ENCODE data around the gene CCR7. TPM values are rescaled to one million over a fixed set of nuclear protein-coding genes. Genes with fewer than 3 reads are reported as not detected.

CCR7 gene
- total and polyA plus RNA-seq, 2 of the 8 experiments (the other 6 are each of a cell fraction or from before 2014, with no cell fraction given): 0.12 to 0.17 TPM

DNA sequence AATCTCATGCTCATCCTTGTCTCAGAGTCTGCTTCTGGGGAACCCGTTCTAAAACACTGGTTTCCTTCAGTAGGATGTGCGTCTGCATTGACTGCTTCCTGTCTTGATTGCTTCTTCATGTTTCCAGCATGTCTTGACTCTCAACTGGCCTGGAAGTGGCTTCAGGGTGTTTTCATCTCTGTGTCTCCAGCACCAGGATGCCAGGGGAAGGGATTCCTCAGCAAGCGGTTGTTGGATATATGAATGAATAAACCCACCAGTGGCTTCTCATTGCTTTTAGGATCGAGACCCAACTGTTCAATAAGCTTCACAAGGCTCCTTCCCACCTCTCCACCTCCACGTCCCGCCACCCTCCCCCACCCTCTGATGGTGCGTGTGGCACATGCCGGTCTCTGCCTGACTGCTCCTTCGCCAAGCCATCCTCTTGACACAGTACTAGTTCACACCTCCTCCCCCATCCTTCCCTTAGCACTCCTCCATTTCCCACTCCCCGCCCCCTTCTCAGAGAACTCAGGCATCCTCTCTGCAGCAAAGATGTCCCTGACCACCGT is 49.7 kb downstream of the CCR7 start:
- Histone ChIP-seq H2AFZ (ENCODE audit: low read length) (no peak overlapping the region), H3K4me2 (ENCODE audit: insufficient read depth in 1 of 2, low read depth in 2 of 2, low read length in 2 of 2) (no peak overlapping the region), H2BK20ac (ENCODE audit: low read length) (peak overlapping the region; percentile 8; the same call in 1 of the 2 replicates), H2BK12ac (ENCODE audit: low read depth, low read length) (0 out of 2 replicates have a peak overlapping the region, but pooled peaks have one; percentile 39), H3K23me2 (ENCODE audit: low read depth, low read length) (no peaks in the 10 kb centered on the region; the same call in 1 of the 2 replicates), H4K8ac (ENCODE audit: extremely low read depth, insufficient read depth, low read length) (no peak overlapping the region), H4K91ac (replicated peaks; ENCODE audit: insufficient read length, low read length) (no peak overlapping the region), H2AK5ac (ENCODE audit: low read depth, low read length) (no peak overlapping the region), H3K18ac (ENCODE audit: extremely low read depth, low read length) (no peak overlapping the region), H3K27ac (ENCODE audit: low read depth, low read length) (no peak overlapping the region), H3K79me2 (ENCODE audit: control insufficient read depth in 1 of 2, insufficient read depth in 2 of 2, low read length in 2 of 2) (no peaks in the 10 kb centered on the region), H3K27me3 (replicated peaks in 1 of 4; ENCODE audit: control insufficient read depth in 3 of 4, extremely low read depth in 1 of 4, insufficient read depth in 3 of 4, low read length in 3 of 4) (no peaks in the 10 kb centered on the region), H3K14ac (ENCODE audit: insufficient read length) (no peak overlapping the region), H2BK120ac (replicated peaks; ENCODE audit: low read depth, low read length) (no peak overlapping the region), H4K20me1 (replicated peaks in 1 of 2; ENCODE audit: control insufficient read depth in 1 of 2, insufficient read depth in 2 of 2, low read length in 2 of 2) (no peaks in the 10 kb centered on the region), H3K23ac (ENCODE audit: insufficient read length) (no peak overlapping the region), H3K56ac (replicated peaks; ENCODE audit: insufficient read length, low read depth, low read length) (no peak overlapping the region), H3K36me3 (ENCODE audit: control insufficient read depth in 2 of 4, insufficient read depth in 4 of 4, low read length in 3 of 4) (no peaks in the 10 kb centered on the region), H2BK15ac (ENCODE audit: low read length) (peak overlapping the region; percentile 53; the same call in 1 of the 2 replicates), H4K5ac (ENCODE audit: insufficient read length, low read depth, low read length) (no peak overlapping the region), H3K4me1 (replicated peaks in 1 of 4; ENCODE audit: control insufficient read depth in 3 of 4, insufficient read depth in 4 of 4, low read length in 3 of 4) (peaks cover 0 to 4% (median 2%) of the 10 kb centered on the region in 4 experiments; a peak in 5 of 7 replicates), H3K9me3 (ENCODE audit: insufficient read depth in 2 of 2, low read depth in 1 of 2, low read length in 1 of 2) (no peaks in the 10 kb centered on the region), H3K79me1 (ENCODE audit: low read depth, low read length) (no peaks in the 10 kb centered on the region), H3K4me3 (ENCODE audit: extremely low read depth in 1 of 4, insufficient read depth in 2 of 4, low read depth in 3 of 4, low read length in 4 of 4) (no peak overlapping the region), H3K9ac (replicated peaks in 1 of 4; ENCODE audit: extremely low read depth in 1 of 4, low read depth in 3 of 4, low read length in 3 of 4) (no peak overlapping the region), H2BK5ac (ENCODE audit: low read depth, low read length) (no peak overlapping the region), H3K4ac (replicated peaks; ENCODE audit: insufficient read length, low read depth, low read length) (no peak overlapping the region)
- WGBS, 2 experiments (ENCODE audit: extremely low coverage in 1 of 2, insufficient coverage in 1 of 2, insufficient read length in 1 of 2, insufficient replicate concordance in 2 of 2, low coverage in 1 of 2, low lambda C conversion rate in 2 of 2, missing lambda C conversion rate in 1 of 2): 92% methylated on average over 11 of the region's 11 CpGs; no CpG with 5 or more reads in 1 of the 2 experiments
- ChIA-PET CTCF (ENCODE audit: partially characterized antibody) (no interaction called here), POLR2A (ENCODE audit: partially characterized antibody) (no interaction called here)
- no peak for DNase-seq (ENCODE audit: low read depth in 1 of 2, low spot score in 2 of 2)
- TF ChIP-seq, protein P1, sequence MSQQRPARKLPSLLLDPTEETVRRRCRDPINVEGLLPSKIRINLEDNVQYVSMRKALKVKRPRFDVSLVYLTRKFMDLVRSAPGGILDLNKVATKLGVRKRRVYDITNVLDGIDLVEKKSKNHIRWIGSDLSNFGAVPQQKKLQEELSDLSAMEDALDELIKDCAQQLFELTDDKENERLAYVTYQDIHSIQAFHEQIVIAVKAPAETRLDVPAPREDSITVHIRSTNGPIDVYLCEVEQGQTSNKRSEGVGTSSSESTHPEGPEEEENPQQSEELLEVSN (IDR thresholded peaks at IDR 0.05): 0 out of 2 replicates have a peak, but pooled peaks have one; percentile 19
- TF ChIP-seq KDM5A (IDR thresholded peaks at IDR 0.05; ENCODE audit: low read length): no peak
- TF ChIP-seq, protein P2, sequence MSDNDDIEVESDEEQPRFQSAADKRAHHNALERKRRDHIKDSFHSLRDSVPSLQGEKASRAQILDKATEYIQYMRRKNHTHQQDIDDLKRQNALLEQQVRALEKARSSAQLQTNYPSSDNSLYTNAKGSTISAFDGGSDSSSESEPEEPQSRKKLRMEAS (IDR thresholded peaks at IDR 0.05): 0 out of 2 replicates have a peak, but pooled peaks have one; percentile 27
- FAIRE-seq: no peak
